NCI-H187 (cell line): ENCODE results near the gene PRR32.
"Not testable (repeated sequence)": the region's sequence is repeated elsewhere in the genome, so short reads cannot be mapped to it uniquely, and the experiment has no call there.

Experiments used
- DNase-seq, 2 experiments: peaks; one replicate each; lab custom pipeline; 2025; lab: John Stamatoyannopoulos, UW

Gene PRR32, protein sequence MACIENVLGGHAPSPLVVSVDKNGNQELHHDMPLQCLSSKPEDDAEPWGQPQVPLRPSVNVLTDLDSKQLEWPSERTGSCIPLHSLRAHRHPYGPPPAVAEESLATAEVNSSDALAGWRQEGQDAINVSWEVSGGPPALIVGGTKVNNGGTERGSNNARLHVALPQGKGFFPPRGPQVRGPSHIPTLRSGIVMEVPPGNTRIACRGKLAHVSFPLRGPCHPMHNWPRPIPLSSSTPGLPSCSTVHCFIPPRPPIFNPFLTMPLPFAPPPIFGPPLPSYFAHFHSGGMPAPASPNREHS

GRCh38 chrX:126819429-126819828 is at the start of gene PRR32:
Gene PRR32 (plus strand): TSS chrX:126819729. CDS start chrX:126819844, 115 bp downstream.
- no peak for DNase-seq

GRCh38 chrX:126770179-126770578 is 49.4 kb upstream of the PRR32 start:
- DNase-seq, result no peak

GRCh38 chrX:126785539-126785938 is 34.0 kb upstream of the PRR32 start:
- no peak for DNase-seq

GRCh38 chrX:126799059-126799458 is 20.5 kb upstream of the PRR32 start:
- DNase-seq, result no peak

GRCh38 chrX:126806784-126807183 is 12.7 kb upstream of the PRR32 start:
- DNase-seq, result not testable (repeated sequence)

DNA sequence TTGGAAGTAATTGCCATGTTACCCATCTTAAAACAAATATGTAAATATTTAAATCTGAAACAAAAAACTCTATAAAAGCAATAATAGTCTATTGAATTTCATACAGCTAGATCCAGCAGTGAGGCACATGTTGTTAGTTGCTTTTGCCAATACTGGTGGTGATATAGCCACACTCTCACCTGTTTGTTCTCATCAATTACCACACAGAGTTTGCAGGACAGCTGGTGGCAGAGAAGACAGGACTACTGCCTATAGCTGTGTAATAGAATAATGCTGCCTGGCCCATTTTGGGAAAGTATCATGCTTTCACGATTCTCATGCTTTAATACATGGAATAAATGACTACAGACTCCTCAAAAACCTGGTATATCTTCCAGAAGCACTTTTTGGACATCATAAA is 3.7 kb upstream of the PRR32 start:
- no peak for DNase-seq

DNA sequence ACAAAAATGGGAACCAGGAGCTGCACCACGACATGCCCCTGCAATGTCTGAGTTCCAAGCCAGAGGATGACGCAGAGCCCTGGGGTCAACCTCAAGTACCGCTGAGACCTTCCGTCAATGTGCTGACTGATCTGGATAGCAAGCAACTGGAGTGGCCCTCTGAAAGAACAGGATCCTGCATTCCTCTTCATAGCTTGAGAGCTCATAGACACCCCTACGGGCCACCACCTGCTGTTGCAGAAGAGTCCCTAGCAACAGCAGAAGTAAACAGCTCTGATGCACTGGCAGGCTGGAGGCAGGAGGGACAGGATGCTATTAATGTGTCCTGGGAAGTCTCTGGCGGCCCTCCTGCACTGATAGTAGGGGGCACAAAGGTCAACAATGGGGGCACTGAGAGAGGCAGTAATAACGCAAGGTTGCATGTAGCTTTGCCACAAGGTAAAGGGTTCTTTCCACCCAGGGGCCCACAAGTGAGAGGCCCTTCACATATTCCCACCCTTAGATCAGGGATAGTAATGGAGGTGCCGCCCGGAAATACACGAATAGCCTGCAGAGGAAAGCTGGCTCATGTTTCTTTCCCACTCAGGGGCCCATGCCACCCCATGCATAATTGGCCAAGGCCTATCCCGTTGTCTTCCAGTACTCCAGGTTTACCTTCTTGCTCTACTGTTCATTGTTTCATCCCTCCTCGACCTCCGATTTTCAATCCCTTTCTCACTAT is 1.3 kb downstream of the PRR32 start:
- no peak for DNase-seq

GRCh38 chrX:126824338-126825007 is 4.9 kb downstream of the PRR32 start:
- no peak for DNase-seq

- DNase-seq, result no peak
These were observed 6.2 kb downstream of the PRR32 start for GRCh38 chrX:126825566-126826193.

- DNase-seq, result no peak
These were observed 16.7 kb downstream of the PRR32 start for GRCh38 chrX:126836186-126836585.

DNA sequence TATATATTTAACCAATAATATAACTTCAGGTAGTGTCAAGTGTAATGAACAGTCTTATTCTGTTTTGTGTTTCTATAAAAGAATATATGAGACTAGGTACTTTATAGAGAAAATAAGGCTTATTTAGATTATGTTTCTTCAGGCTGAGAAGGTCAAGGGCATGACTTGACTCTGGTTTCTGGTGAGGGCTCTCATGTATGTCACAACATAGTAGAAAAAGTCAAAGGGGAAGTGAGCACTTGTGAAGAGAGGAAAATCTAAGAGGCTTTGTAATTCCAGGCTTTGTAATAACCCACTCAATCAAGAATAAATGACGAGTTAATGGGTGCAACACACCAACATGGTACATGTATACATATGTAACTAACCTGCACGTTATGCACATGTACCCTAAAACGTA is 27.6 kb downstream of the PRR32 start:
- DNase-seq, result no peak

DNA sequence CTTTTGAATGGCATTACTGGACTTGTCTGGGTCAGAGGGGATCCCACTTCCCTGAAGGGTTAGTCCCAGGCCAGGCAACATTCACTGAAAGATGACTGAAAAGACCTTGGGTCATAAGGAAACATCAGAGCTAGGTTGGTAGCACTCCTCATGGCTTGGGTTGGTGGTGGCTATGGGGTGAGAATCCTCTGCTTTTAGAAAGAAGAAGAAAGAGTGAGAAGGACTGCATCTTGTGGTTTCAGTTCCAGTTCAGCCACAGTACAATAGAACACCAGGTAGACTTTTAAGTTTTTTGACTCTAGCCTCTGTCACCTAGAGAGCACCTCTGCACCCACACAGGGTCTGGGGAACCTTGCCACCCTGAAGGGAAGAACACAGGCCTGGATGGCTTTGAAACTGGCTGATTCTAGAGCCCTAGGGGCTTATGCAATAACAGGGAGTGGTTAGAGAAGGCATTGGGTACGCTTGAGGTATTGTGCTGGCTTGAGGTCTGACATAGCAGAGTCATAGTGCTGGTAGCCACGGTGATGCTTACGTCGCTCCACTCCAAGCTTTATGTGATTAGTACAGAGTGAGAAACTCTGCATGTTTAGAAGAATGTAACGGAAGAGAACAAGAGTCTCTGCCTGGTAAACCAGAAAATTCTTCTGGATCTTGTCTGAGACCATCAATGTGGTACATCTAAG is 36.5 kb downstream of the PRR32 start:
- no peak for DNase-seq
